Measurements from ENCODE around the gene SND1. TPM values are rescaled to one million over a fixed set of nuclear protein-coding genes. Genes with fewer than 3 reads are reported as not detected.

SND1 gene
- total RNA-seq, 4 donors from 2014 or later, result 62.0 to 89.4 (median 82.1) TPM

DNA sequence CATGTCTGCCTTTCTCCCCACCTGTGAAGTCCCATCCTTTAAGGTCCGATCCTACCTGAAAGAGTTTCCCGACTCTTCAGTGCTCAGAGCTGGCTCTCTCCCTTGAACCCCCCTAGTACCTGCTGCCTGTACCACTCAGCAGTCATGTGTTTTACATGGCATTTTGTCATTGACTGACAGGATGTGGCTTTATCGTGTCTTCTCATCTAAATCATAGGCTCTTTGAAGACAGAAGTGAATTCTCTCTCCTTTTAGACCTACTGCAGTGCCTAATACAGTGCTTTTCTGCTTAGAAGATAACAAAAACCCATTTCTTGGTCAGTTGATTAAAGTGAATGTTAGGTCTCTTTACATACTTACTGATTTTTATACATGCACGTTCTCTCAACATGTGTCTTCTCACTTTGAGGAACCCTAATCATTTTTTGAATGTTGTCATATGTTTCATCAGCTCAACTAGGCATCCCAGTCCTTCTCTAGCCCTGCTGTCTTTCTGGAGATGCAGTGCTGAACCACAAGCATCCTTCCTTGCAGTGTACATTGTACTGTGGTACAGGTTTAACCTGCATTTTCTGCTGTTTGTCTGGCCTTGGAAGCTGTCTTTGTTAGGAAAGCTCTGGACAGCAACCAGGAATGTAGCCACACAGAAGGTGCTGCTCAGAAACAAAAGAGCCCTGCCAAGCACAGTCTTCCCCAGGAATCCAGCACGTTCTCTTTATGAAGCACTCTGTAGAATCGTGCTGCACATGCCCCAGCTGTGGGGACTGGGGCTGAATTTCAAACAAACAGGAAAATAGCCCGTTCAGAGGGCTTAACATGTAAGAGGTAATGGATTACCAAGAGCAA lies 407.4 kb downstream of the SND1 start:
- H3K4me3 ChIP-seq (ENCODE audit: low read depth, poor library complexity, severe bottlenecking), result no peak overlapping the region
- no peak for DNase-seq (ENCODE audit: low spot score in 2 of 2)
- TF ChIP-seq POLR2A (IDR thresholded peaks at IDR 0.05), result no peak
- TF ChIP-seq, protein P1, sequence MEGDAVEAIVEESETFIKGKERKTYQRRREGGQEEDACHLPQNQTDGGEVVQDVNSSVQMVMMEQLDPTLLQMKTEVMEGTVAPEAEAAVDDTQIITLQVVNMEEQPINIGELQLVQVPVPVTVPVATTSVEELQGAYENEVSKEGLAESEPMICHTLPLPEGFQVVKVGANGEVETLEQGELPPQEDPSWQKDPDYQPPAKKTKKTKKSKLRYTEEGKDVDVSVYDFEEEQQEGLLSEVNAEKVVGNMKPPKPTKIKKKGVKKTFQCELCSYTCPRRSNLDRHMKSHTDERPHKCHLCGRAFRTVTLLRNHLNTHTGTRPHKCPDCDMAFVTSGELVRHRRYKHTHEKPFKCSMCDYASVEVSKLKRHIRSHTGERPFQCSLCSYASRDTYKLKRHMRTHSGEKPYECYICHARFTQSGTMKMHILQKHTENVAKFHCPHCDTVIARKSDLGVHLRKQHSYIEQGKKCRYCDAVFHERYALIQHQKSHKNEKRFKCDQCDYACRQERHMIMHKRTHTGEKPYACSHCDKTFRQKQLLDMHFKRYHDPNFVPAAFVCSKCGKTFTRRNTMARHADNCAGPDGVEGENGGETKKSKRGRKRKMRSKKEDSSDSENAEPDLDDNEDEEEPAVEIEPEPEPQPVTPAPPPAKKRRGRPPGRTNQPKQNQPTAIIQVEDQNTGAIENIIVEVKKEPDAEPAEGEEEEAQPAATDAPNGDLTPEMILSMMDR (IDR thresholded peaks at IDR 0.05), result no peak
- intact Hi-C loops (cut with DNase I; ENCODE audit: low total_unique reads), result no loop called here
- WGBS, 2 donors, result 85 to 91% methylated on average over 7 of the region's 7 CpGs

- 93 to 96% methylated on average over 3 of the region's 3 CpGs for WGBS, 2 donors
- TF ChIP-seq, protein P1 (IDR thresholded peaks at IDR 0.05), result no peak
- no peak for TF ChIP-seq POLR2A (IDR thresholded peaks at IDR 0.05)
- no peak overlapping the region for H3K4me3 ChIP-seq (ENCODE audit: low read depth, poor library complexity, severe bottlenecking)
- intact Hi-C loops (cut with DNase I; ENCODE audit: low total_unique reads), result no loop called here
- DNase-seq (ENCODE audit: low spot score in 2 of 2), result no peak
Observed at GRCh38 chr7:128060018-128060417, 408.0 kb downstream of the SND1 start.

DNA sequence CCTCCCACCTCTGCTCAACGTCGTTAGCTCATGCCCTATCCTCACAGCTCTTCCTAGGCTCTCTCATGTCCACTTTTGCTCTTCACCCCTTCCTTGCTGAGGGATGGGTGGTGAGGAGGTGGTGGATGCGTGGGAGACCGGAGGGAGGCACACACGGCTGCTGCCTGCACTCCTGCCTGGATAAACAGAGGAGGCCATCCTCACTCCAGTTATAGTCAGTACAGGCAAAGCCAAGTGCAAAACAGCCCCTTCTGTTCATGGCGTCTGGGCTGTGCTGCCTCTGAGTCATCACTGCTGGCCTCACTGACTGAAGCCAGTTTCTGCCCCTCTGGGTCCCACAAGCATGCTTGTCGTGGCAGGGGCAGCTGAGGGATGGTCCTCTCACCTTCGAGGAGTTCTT lies 411.1 kb downstream of the SND1 start:
- 81 to 85% methylated on average over 8 of the region's 8 CpGs for WGBS, 2 donors
- intact Hi-C loops (cut with DNase I; ENCODE audit: low total_unique reads), result no loop called here
- H3K4me3 ChIP-seq (ENCODE audit: low read depth, poor library complexity, severe bottlenecking), result no peak overlapping the region
- TF ChIP-seq, protein P1 (IDR thresholded peaks at IDR 0.05), result no peak
- TF ChIP-seq POLR2A (IDR thresholded peaks at IDR 0.05), result no peak
- DNase-seq (ENCODE audit: low spot score in 2 of 2), result no peak

GRCh38 chr7:128065872-128066271 lies 413.9 kb downstream of the SND1 start:
- TF ChIP-seq, protein P1 (IDR thresholded peaks at IDR 0.05), result no peak
- no peak for TF ChIP-seq POLR2A (IDR thresholded peaks at IDR 0.05)
- DNase-seq (ENCODE audit: low spot score in 2 of 2), result no peak
- WGBS, 2 donors, result 82 to 92% methylated on average over 7 of the region's 7 CpGs
- intact Hi-C loops (cut with DNase I; ENCODE audit: low total_unique reads), result no loop called here
- H3K4me3 ChIP-seq (ENCODE audit: low read depth, poor library complexity, severe bottlenecking), result no peak overlapping the region

GRCh38 chr7:128066395-128066794 lies 414.4 kb downstream of the SND1 start:
- intact Hi-C loops (cut with DNase I; ENCODE audit: low total_unique reads), result no loop called here
- TF ChIP-seq, protein P1 (IDR thresholded peaks at IDR 0.05), result no peak
- no peak for TF ChIP-seq POLR2A (IDR thresholded peaks at IDR 0.05)
- WGBS, 2 donors, result 92 to 94% methylated on average over 10 of the region's 10 CpGs
- H3K4me3 ChIP-seq (ENCODE audit: low read depth, poor library complexity, severe bottlenecking), result no peak overlapping the region
- DNase-seq (ENCODE audit: low spot score in 2 of 2), result no peak
